GM18517 (cell line): ENCODE measurements around the gene FAM110C.
"Not testable (repeated sequence)": the region's sequence is repeated elsewhere in the genome, so short reads cannot be mapped to it uniquely, and the experiment has no call there.

ENCODE experiments used
- ATAC-seq: cut with Tn5 transposase; IDR thresholded peaks from one replicate; pipeline ENCODE4 v1.9.1; 2021; ENCODE audit warnings: mild to moderate bottlenecking, moderate library complexity; ENCODE audit not compliant: unreplicated experiment

Gene FAM110C, protein sequence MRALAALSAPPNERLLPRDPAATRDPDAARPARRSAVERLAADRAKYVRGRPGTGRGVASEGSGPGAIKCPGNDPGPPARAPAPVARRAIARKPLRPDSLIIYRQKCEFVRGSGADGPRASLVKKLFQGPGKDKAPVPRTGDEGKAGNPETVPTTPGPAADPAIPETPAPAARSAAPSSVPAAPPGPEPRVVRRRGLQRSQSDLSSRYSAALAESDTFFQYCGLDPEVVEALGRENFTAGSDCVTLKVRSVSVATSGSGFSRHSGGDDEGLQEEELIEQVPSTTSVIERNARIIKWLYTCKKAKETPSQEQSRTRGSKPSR

DNA sequence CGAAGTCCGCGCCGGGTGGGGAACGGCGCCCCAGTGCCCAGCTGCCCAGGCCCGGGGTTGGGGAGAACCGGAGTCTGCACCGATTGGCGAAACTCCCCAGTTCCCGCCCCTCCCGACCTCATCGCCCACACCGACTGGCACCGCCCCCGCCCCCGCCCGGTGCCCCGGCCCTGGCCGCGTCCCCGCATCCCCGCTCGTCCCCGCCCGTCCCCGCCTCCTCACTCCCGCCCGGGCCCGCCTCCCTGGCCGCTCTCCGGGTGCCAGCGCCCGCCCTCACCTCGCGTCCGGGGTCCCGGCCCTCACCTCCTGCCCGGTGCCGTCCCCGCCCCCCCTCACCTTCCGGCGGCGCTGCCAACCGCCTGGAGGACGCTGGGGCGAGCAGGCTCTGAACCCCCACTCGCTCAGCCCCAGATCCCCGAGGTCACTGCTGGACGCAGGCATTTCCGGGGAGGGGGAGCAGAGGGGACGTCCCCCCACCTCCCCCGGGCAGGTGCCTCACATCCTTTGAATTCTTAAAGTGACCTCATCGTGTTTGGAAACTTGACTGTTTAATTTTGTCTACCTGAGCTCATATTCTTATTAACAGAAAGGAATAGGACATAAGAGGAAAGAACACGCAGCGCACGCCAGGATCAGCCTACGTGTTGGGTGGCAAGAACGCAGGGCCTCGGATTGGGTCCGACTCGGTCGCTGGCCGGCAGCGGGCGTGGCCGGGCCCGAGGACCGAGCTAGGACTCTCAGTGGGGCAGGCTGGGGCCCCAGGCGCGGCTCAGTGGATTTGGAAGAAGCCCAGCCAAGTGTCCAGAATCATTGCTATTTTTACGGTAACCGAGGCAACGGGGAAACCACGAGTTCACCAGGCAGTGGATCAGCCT lies at the start of gene FAM110C:
Gene FAM110C, minus strand, starts transcription at position 35 of the 875 bp plus-strand sequence. CDS start 120 bp downstream, outside the sequence.
- no peak for ATAC-seq

- ATAC-seq: no peak
These were observed 46.0 kb upstream of the FAM110C start for GRCh38 chr2:92326-92725.

DNA sequence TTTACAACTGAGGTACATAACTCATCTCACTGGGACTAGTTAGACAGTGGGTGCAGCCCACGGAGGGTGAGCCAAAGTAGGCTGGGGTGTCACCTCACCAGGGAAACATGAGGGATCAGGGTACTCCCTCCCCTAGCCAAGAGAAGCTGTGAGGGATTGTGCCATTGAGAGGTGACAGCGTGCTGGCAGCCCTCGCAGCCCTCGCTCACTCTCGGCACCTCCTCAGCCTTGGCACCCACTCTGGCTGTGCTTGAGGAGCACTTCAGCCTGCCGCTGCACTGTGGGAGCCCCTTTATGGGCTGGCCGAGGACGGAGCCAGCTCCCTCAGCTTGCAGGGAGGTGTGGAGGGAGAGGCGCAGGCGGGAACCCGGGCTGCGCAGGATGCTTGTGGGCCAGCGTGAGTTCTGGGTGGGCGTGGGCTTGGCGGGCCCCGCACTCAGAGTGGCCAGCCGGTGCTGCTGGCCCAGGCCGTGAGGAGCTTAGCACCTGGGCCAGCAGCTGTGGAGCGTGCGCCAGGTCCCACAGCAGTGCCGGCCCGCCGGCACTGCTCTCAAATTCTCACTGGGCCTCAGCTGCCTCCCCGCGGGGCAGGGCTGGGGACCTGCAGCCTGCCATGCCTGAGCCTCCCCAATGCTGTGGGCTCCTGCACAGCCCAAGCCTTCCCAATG lies 44.5 kb upstream of the FAM110C start:
- no peak for ATAC-seq

DNA sequence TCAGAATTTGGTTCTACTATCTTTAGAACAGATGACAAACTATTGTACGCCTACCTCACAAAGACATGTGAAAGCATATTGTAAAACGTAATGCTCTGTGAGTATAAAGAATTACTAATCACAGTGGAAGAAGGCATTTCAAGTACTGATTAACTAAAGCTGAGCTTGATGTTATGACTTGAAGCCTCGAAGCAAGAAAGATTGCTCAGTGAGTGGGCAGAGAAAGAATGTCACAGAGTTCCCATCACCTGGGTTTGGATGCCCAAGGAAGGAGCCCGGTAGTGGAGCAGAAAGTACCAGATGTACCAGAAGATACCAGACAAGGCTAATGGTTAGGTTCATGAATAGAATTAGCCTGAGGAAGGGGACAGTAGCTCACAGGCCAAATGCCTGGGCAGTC lies 39.5 kb upstream of the FAM110C start:
- ATAC-seq: no peak

GRCh38 chr2:84121-84520 lies 37.8 kb upstream of the FAM110C start:
- no peak for ATAC-seq

GRCh38 chr2:80971-81736 lies 34.8 kb upstream of the FAM110C start:
- ATAC-seq: no peak

DNA sequence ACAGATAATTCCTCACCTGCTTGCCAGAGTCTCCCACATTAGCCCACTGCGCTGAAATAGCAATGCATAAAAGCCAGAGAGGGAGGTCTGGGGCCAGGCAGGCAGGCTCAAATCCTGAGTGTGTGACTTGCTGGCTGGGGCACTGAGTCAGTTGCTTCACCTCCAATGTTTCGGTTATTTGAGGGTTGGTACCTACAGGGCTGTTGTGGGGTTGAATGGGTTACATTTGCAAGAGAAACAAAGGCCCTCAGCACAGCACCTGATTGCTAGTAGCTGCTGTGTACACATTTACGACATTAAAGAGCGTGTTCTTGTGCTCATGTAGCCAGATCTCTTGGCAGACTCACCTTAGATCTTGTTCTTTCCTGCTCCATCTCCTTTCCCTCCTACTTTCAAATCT lies 34.1 kb upstream of the FAM110C start:
- no peak for ATAC-seq

DNA sequence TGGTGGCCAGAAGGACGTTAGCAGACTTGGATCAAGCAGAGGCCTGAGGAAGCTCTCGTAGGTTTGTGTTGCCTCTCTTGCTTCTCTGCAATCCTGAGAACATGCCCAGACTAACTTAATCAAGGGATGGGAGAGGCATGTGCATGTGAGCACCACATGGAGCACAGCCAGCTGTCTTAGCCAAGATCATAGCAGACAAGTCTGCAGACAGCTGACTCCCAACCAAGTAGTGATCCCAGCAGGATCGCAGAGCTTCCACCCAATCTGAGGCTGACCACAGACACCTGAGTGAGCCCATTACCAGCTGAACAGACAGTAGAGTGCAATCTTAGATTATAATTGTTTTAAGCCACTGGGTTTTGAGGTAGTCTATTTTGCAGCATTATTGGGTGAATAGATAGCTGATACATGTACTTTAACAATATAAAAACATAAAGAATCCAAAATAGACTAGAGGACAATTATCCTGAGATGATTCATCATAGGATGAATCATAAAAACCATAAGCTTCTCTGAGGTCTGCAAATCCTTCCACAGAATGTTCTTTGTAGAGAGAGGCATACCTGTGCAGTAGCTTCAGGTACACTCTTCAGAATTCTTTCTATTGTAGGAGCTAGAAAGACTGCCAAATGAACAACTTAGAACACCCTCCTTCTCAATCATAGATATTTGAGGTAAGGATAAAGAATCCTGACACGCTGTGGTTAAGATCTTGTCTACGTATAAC lies 25.2 kb upstream of the FAM110C start:
- no peak for ATAC-seq

DNA sequence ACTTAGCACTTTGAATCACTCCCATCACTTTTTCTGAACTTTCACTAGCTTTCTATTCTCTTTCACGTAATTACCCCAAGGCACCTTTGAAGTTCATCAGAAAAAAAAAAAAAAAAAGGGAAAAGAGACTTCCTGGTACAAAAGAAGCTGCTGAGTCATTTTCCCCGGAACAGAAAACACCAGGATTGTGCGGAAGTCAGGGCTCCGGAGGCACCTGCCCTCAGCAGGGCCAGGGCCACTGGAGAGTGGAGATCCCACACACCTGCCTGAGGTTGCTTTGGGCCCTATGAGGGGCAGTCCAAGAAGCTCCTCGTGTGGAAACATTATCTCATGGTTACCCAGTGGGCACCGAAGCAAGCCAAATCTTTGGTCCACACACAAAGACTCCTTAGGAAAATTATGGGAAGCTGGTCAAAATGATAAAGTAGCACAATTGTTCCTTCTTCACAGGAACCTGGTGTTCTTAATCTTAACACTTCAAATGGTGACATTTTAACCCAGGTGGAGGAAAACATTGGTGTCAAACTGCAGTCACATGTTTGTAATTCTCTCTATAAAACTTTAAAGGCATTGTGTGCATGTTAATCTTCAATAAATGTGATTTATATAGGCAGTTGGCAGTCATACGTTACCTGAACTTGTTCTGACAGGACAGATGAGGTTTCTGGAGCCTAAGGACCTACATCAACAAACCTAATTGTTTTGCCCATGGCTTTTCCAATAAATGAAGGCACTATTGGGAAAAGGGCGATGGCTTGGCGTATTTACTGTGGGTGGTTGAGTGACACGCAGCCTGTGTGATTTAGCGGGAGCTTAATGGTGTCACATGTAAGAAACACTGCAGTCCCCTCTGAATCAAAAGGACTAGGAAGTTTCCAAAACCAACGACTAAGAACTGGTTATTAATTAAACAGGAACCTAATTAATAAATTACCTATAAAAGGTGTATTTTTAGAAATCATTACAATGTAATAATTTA lies 23.4 kb upstream of the FAM110C start:
- no peak for ATAC-seq

DNA sequence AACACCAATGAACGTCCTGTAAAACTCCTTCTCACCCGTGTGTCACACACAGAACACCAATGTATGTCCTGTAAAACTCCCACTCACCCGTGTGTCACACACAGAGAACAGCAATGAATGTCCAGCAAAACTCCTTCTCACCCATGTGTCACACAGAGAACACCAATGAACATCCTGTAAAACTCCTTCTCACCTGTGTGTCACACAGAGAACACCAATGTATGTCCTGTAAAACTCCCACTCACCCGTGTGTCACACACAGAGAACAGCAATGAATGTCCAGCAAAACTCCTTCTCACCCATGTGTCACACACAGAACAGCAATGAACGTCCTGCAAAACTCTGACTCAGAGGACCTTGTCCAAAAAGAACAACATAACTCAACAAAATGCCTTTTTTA lies 22.3 kb upstream of the FAM110C start:
- not testable (repeated sequence) for ATAC-seq

DNA sequence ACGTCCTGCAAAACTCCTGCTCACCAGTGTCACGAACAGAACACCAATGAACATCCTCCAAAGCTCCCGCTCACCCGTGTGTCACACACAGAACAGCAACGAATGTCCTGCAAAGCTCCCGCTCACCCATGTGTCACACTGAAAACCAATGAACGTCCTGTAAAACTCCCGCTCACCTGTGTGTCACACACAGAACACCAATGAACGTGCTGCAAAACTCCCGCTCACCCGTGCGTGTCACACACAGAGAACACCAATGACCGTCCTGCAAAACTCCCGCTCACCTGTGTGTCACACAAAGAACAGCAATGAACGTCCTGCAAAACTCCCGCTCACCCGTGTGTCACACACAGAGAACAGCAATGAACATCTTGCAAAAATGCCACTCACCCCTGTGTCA lies 20.5 kb upstream of the FAM110C start:
- ATAC-seq: no peak

- no peak for ATAC-seq
These were observed 18.8 kb upstream of the FAM110C start for GRCh38 chr2:65121-65520.

GRCh38 chr2:55587-56448 lies 9.5 kb upstream of the FAM110C start:
- no peak for ATAC-seq

DNA sequence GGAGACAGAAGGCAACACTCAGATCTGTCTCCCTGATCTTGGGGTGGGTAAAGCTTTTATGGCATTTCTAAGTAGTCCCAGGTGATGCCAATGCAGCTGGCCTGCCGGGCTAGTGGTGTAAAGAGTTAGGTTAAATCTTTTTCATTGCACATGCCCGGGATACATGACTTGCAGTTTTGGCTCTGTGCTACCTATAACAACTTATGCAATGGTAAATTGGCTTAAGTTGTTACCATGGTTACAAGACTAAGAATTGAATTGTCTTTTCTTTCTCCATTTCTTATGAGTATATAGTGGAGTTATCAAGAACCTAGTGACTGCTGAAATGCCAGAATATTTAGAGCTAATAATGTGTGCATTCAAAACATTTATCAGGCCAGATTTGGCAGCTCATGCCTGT lies 5.3 kb upstream of the FAM110C start:
- ATAC-seq: no peak

DNA sequence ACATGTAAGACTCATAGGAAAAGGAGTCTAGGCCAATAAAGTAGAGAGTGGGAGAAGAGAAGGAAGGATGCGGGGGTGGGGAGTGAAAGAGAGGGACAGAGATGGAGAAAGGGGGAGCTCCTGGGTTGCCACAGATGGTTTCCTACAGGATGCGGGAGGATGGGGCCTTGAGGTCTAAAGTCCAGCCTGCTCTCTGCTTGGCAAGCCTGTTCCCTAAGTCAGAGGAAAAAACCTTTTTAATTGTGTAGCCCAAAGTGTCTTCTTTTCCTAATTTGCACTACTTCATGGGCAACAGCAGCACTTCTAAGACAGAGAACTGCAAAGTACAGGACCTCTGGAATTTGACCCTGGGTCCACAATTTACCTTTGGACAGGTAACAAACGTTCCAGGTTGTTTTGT lies 1.4 kb upstream of the FAM110C start:
- no peak for ATAC-seq

GRCh38 chr2:47346-47725 lies 1.0 kb upstream of the FAM110C start:
- ATAC-seq: no peak

- ATAC-seq: no peak
These were observed 204 bp downstream of the FAM110C start for GRCh38 chr2:46131-46470.
